Lower leg skin (tissue), 4 donors: ENCODE measurements around the gene MYO5A. TPM values are rescaled to one million over a fixed set of nuclear protein-coding genes. Genes with fewer than 3 reads are reported as not detected.

Experiments
- DNase-seq, 2 donors: peaks; one replicate each; pipeline ENCODE4 v3.0.0-alpha.2; 2019; ENCODE audit warnings: low spot score in 2 of 2
- H3K4me3 ChIP-seq: fragments of 200-600 bp; sonication (generic); 2 replicates; pipeline ENCODE4 v1.5.1; 2017; ENCODE audit warnings: mild to moderate bottlenecking, low read depth; ENCODE audit not compliant: poor library complexity, severe bottlenecking
- CTCF ChIP-seq, 3 donors: fragments of 450-650 bp; IDR thresholded peaks; one replicate each; pipeline ENCODE4 v1.5.1; 2016; ENCODE audit warnings: antibody characterized with exemption in 3 of 3, mild to moderate bottlenecking in 3 of 3, moderate library complexity in 2 of 3
- POLR2A ChIP-seq, 2 donors: fragments of 450-650 bp; IDR thresholded peaks; one replicate each; pipeline ENCODE4 v1.6.1; 2016 to 2017; ENCODE audit warnings: antibody characterized with exemption in 2 of 2, mild to moderate bottlenecking in 1 of 2, moderate library complexity in 1 of 2
- WGBS, 2 donors: methylation state at CpG; one replicate each; pipeline ENCODE4 v1.1.5; 2018; 5-methylcytosine and 5-hydroxymethylcytosine counted together
- intact Hi-C: fragments of 100-400 bp; cut with DNase I; formaldehyde crosslinking; loops from one replicate; pipeline ENCODE4 v1.15.0; 2023; ENCODE audit warnings: low total_unique reads
- total RNA-seq, 4 donors: library from RNA; depleted of rRNA; stranded (reverse); fragments of >200 nt; gene quantifications; one replicate each; pipeline ENCODE4 v1.1.0, GENCODE V29; 2016

The MYO5A gene
- total RNA-seq, 4 donors from 2014 or later, result 28.0 to 45.1 (median 37.8) TPM

- no peak for TF ChIP-seq CTCF (IDR thresholded peaks at IDR 0.05)
- intact Hi-C loops, result no loop called here
- H3K4me3 ChIP-seq, result no peak overlapping the region
- DNase-seq, result peak; percentile 83 to 92
- 59 to 70% methylated on average over 6 of the region's 6 CpGs for WGBS, 2 donors
Measured at GRCh38 chr15:52505151-52505550, 23.5 kb downstream of the MYO5A start.

- intact Hi-C loops, result no loop called here
- no peak for TF ChIP-seq CTCF (IDR thresholded peaks at IDR 0.05)
- no peak overlapping the region for H3K4me3 ChIP-seq
- no peak for DNase-seq
- WGBS, 2 donors, result 81 to 84% methylated on average over 5 of the region's 5 CpGs
Measured at GRCh38 chr15:52503788-52504496, 24.7 kb downstream of the MYO5A start.

GRCh38 chr15:52502608-52503007 lies 26.1 kb downstream of the MYO5A start:
- WGBS, 2 donors, result 85 to 90% methylated on average over 1 of the region's 1 CpG
- intact Hi-C loops, result no loop called here
- DNase-seq, result no peak
- H3K4me3 ChIP-seq, result no peak overlapping the region
- TF ChIP-seq CTCF (IDR thresholded peaks at IDR 0.05), result no peak
- TF ChIP-seq POLR2A (IDR thresholded peaks at IDR 0.05), result no peak

GRCh38 chr15:52499506-52499905 lies 29.2 kb downstream of the MYO5A start:
- H3K4me3 ChIP-seq, result no peak overlapping the region
- WGBS, 2 donors, result 92 to 93% methylated on average over 3 of the region's 3 CpGs
- intact Hi-C loops, result no loop called here
- TF ChIP-seq POLR2A (IDR thresholded peaks at IDR 0.05), result no peak
- TF ChIP-seq CTCF (IDR thresholded peaks at IDR 0.05), result no peak
- DNase-seq, result no peak

GRCh38 chr15:52498706-52499105 lies 30.0 kb downstream of the MYO5A start:
- no peak for TF ChIP-seq CTCF (IDR thresholded peaks at IDR 0.05)
- no peak for TF ChIP-seq POLR2A (IDR thresholded peaks at IDR 0.05)
- H3K4me3 ChIP-seq, result no peak overlapping the region
- DNase-seq, result no peak
- intact Hi-C loops, result no loop called here
